Tibial nerve (tissue), 3 donors: Measurements from ENCODE around the gene HAAO.

ENCODE experiments used
- POLR2A ChIP-seq, 2 donors: fragments of 450-650 bp; IDR thresholded peaks; one replicate each; pipeline ENCODE4 v1.6.1; 2017; ENCODE audit warnings: antibody characterized with exemption in 2 of 2, mild to moderate bottlenecking in 2 of 2, moderate library complexity in 2 of 2
- TF ChIP-seq, protein P1 (sequence below), 5 experiments: fragments of 200-600 bp in 3 of 5; fragments of 450-650 bp in 2 of 5; sonication (generic) in 3 of 5; IDR thresholded peaks; one replicate each; pipeline ENCODE4 v1.5.1; 2016 to 2019; ENCODE audit warnings: antibody characterized with exemption in 5 of 5, mild to moderate bottlenecking in 3 of 5, moderate library complexity in 2 of 5

DNA sequence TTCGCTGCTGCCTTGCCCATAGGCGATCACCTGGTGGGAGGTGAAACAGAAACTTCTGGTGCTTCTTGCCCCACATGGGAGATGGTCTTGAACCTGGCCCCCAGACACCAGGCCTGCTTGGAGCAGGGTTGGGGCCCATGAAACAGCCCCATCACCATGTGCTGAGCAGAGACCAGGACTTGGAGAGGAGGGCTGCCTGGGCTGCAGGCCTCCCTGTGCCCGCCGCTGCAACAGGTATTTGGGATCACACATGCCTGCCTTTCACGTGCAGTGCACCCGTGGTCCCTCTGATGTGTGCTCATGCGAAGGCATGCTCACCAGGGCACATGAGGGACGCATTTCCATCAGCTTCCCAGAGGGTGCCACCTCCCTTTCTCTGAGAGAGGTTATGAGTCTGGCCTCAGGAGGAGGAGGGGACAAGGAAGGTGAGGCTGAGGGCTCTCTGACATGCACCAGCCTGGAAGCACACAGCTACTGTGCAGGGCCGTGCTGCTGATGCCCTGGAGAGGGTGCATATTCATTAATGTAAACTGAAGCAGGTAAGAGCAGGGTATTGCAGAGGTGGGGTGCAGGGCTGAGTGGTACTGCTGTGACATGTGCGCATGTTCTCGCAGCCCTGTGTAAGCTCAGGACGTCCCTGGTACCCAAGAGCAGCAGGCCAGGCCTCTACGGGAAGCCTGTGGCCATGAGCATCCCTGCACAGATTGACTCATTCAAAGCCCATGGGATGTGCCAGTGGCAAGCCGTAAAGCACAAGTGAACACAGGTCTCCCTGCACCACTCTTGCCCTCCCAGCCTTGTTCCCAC lies 24.3 kb downstream of the HAAO start:
- TF ChIP-seq, protein P1, sequence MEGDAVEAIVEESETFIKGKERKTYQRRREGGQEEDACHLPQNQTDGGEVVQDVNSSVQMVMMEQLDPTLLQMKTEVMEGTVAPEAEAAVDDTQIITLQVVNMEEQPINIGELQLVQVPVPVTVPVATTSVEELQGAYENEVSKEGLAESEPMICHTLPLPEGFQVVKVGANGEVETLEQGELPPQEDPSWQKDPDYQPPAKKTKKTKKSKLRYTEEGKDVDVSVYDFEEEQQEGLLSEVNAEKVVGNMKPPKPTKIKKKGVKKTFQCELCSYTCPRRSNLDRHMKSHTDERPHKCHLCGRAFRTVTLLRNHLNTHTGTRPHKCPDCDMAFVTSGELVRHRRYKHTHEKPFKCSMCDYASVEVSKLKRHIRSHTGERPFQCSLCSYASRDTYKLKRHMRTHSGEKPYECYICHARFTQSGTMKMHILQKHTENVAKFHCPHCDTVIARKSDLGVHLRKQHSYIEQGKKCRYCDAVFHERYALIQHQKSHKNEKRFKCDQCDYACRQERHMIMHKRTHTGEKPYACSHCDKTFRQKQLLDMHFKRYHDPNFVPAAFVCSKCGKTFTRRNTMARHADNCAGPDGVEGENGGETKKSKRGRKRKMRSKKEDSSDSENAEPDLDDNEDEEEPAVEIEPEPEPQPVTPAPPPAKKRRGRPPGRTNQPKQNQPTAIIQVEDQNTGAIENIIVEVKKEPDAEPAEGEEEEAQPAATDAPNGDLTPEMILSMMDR (IDR thresholded peaks at IDR 0.05), result no peak
- TF ChIP-seq POLR2A (IDR thresholded peaks at IDR 0.05), result no peak
